GM12878 (cell line): Measurements from ENCODE around the gene MBOAT1. TPM values are rescaled to one million over a fixed set of nuclear protein-coding genes. Genes with fewer than 3 reads are reported as not detected.

Source experiments
- BCL11A ChIP-seq: IDR thresholded peaks from 2 replicates; pipeline ENCODE4 v1.6.1; 2011; ENCODE audit warnings: low read depth, low read length
- CREB1 ChIP-seq: IDR thresholded peaks from 2 replicates; pipeline ENCODE4 v1.6.1; 2012; ENCODE audit warnings: low read depth, mild to moderate bottlenecking, inconsistent platforms
- E2F4 ChIP-seq: IDR thresholded peaks from 2 replicates; pipeline ENCODE4 v1.6.1; 2012; ENCODE audit warnings: low read depth, low read length, improper control_type of control experiment
- EED ChIP-seq: sonication (generic); IDR thresholded peaks from 2 replicates; pipeline ENCODE4 v1.6.1; 2016; ENCODE audit warnings: antibody characterized with exemption, low read depth
- EZH2 ChIP-seq: IDR thresholded peaks from 2 replicates; pipeline ENCODE4 v1.6.1; 2012; ENCODE audit warnings: low read depth, mild to moderate bottlenecking, control low read depth, inconsistent platforms, low read length, borderline replicate concordance; ENCODE audit not compliant: control insufficient read depth
- KLF5 ChIP-seq: fragments of 450-650 bp; IDR thresholded peaks from 2 replicates; pipeline ENCODE4 v1.6.1; 2014; ENCODE audit warnings: mild to moderate bottlenecking; ENCODE audit not compliant: partially characterized antibody
- STAT3 ChIP-seq: IDR thresholded peaks from 2 replicates; pipeline ENCODE4 v1.6.1; 2011; ENCODE audit warnings: low read depth, low read length, improper control_type of control experiment
- TCF3 ChIP-seq: IDR thresholded peaks from 2 replicates; pipeline ENCODE4 v1.6.1; 2012; ENCODE audit warnings: low read depth, mild to moderate bottlenecking, low read length, borderline replicate concordance; ENCODE audit not compliant: insufficient read depth
- USF1 ChIP-seq: IDR thresholded peaks from 2 replicates; pipeline ENCODE4 v1.6.1; 2011; ENCODE audit warnings: borderline replicate concordance, low read depth, mild to moderate bottlenecking, moderate library complexity, mixed read lengths, low read length; ENCODE audit not compliant: insufficient read depth; ENCODE audit errors: extremely low read length
- ZBTB40 ChIP-seq: fragments of 450-650 bp; IDR thresholded peaks from 2 replicates; pipeline ENCODE4 v1.6.1; 2016; ENCODE audit warnings: mild to moderate bottlenecking, moderate library complexity, borderline replicate concordance
- ZNF592 ChIP-seq: fragments of 450-650 bp; IDR thresholded peaks from 2 replicates; pipeline ENCODE4 v1.6.1; 2017; ENCODE audit warnings: mild to moderate bottlenecking, moderate library complexity
- polyA plus RNA-seq, 11 experiments: library from polyadenylated mRNA; depleted of rRNA in 4 of 11; unstranded in 6 of 11; stranded (reverse) in 5 of 11; fragments of >200 nt; fragmentation: Nextera tagmentation in 4 of 11; fragmentation: Illumina TruSeq in 1 of 11; extraction: Ambion mirVana in 4 of 11; extraction: Trizol in 1 of 11; gene quantifications; 1 replicate in 1 of 11; 2 replicates in 10 of 11; pipeline versions ENCODE4 v1.2.1 to v1.2.3, GENCODE V29; 2011 to 2016; ENCODE audit warnings: inconsistent platforms in 2 of 11, missing spikeins in 2 of 11, low read depth in 1 of 11
- total RNA-seq, 4 experiments: library from RNA; depleted of rRNA in 3 of 4; stranded (reverse); fragments of >200 nt in 3 of 4; fragmentation: Illumina TruSeq in 1 of 4; extraction: Trizol in 1 of 4; gene quantifications; 2 replicates each; pipeline versions ENCODE4 v1.2.1 to v1.2.3, GENCODE V29; 2013 to 2021
- TF ChIP-seq, protein P1 (sequence below): fragments of 450-650 bp; formaldehyde crosslinking; IDR thresholded peaks from 2 replicates; pipeline ENCODE4 v1.5.0; 2022; ENCODE audit warnings: mild to moderate bottlenecking, missing genetic modification characterization

MBOAT1 gene
- total and polyA plus RNA-seq, 10 of the 15 experiments (the other 5 are each of a cell fraction or from before 2014, with no cell fraction given), result 0.39 to 21.0 (median 11.6) TPM

GRCh38 chr6:20070047-20070446, 142.2 kb downstream of the MBOAT1 start (continued):
- TF ChIP-seq ZBTB40 (no peak), EZH2 (no peak), BCL11A (no peak), STAT3 (no peak), E2F4 (no peak), KLF5 (no peak), CREB1 (no peak), USF1 (no peak), EED (no peak), ZNF592 (no peak), TCF3 (no peak)
- TF ChIP-seq, protein P1, sequence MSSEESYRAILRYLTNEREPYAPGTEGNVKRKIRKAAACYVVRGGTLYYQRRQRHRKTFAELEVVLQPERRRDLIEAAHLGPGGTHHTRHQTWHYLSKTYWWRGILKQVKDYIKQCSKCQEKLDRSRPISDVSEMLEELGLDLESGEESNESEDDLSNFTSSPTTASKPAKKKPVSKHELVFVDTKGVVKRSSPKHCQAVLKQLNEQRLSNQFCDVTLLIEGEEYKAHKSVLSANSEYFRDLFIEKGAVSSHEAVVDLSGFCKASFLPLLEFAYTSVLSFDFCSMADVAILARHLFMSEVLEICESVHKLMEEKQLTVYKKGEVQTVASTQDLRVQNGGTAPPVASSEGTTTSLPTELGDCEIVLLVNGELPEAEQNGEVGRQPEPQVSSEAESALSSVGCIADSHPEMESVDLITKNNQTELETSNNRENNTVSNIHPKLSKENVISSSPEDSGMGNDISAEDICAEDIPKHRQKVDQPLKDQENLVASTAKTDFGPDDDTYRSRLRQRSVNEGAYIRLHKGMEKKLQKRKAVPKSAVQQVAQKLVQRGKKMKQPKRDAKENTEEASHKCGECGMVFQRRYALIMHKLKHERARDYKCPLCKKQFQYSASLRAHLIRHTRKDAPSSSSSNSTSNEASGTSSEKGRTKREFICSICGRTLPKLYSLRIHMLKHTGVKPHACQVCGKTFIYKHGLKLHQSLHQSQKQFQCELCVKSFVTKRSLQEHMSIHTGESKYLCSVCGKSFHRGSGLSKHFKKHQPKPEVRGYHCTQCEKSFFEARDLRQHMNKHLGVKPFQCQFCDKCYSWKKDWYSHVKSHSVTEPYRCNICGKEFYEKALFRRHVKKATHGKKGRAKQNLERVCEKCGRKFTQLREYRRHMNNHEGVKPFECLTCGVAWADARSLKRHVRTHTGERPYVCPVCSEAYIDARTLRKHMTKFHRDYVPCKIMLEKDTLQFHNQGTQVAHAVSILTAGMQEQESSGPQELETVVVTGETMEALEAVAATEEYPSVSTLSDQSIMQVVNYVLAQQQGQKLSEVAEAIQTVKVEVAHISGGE (CRISPR knock-in tag), result no peak
